ENCODE measurements around the gene GM2A. TPM values are rescaled to one million over a fixed set of nuclear protein-coding genes. Genes with fewer than 3 reads are reported as not detected.

GM2A gene
- total and polyA plus RNA-seq, 9 donors: 14.7 to 52.8 (median 28.6) TPM

- TF ChIP-seq POLR2A (IDR thresholded peaks at IDR 0.05) (no peak), CTCF (IDR thresholded peaks at IDR 0.05) (no peak), EP300 (IDR thresholded peaks at IDR 0.05) (no peak)
- Histone ChIP-seq H3K27me3 (no peaks in the 10 kb centered on the region), H3K9me3 (no peaks in the 10 kb centered on the region), H3K4me3 (no peak overlapping the region), H3K4me1 (ENCODE audit: insufficient read depth) (no peaks in the 10 kb centered on the region), H3K27ac (no peak overlapping the region), H3K36me3 (no peaks in the 10 kb centered on the region)
- intact Hi-C loops (cut with DNase I): no loop called here
- DNase-seq: no peak
Observed at GRCh38 chr5:151310932-151311331, 57.9 kb downstream of the GM2A start.

GRCh38 chr5:151312756-151313324, 59.9 kb downstream of the GM2A start:
- Histone ChIP-seq H3K4me3 (no peak overlapping the region), H3K27ac (no peak overlapping the region), H3K4me1 (ENCODE audit: insufficient read depth) (no peaks in the 10 kb centered on the region), H3K27me3 (no peaks in the 10 kb centered on the region), H3K9me3 (no peaks in the 10 kb centered on the region), H3K36me3 (no peaks in the 10 kb centered on the region)
- intact Hi-C loops (cut with DNase I): no loop called here
- TF ChIP-seq CTCF (IDR thresholded peaks at IDR 0.05) (no peak), EP300 (IDR thresholded peaks at IDR 0.05) (no peak), POLR2A (IDR thresholded peaks at IDR 0.05) (no peak)
- WGBS, 3 donors: 73 to 82% (median 82%) methylated on average over 5 of the region's 5 CpGs
- DNase-seq: no peak

GRCh38 chr5:151313357-151313756, 60.4 kb downstream of the GM2A start:
- H3K9me3 ChIP-seq: no peaks in the 10 kb centered on the region
- WGBS, 3 donors: 32 to 50% (median 39%) methylated on average over 2 of the region's 2 CpGs
- no peak overlapping the region for H3K27ac ChIP-seq
- H3K4me3 ChIP-seq: no peak overlapping the region
- TF ChIP-seq POLR2A (IDR thresholded peaks at IDR 0.05): no peak
- TF ChIP-seq EP300 (IDR thresholded peaks at IDR 0.05): no peak
- TF ChIP-seq CTCF (IDR thresholded peaks at IDR 0.05): no peak
- no peak for DNase-seq
- H3K36me3 ChIP-seq: no peaks in the 10 kb centered on the region
- no peaks in the 10 kb centered on the region for H3K27me3 ChIP-seq
- intact Hi-C loops (cut with DNase I): no loop called here
- H3K4me1 ChIP-seq (ENCODE audit: insufficient read depth): no peaks in the 10 kb centered on the region

GRCh38 chr5:151315998-151316597, 63.1 kb downstream of the GM2A start:
- DNase-seq: peak; percentile 50 to 81 (median 71)
- H3K4me3 ChIP-seq: no peak overlapping the region
- TF ChIP-seq CTCF (IDR thresholded peaks at IDR 0.05): peak; percentile 23 to 42 (median 33)
- TF ChIP-seq EP300 (IDR thresholded peaks at IDR 0.05): no peak
- peaks cover 5% of the 10 kb centered on the region for H3K4me1 ChIP-seq (ENCODE audit: insufficient read depth)
- intact Hi-C loops (cut with DNase I): no loop called here
- 47 to 59% (median 50%) methylated on average over 8 of the region's 8 CpGs for WGBS, 3 donors
- no peaks in the 10 kb centered on the region for H3K36me3 ChIP-seq
- H3K27ac ChIP-seq: no peak overlapping the region
- H3K27me3 ChIP-seq: no peaks in the 10 kb centered on the region
- H3K9me3 ChIP-seq: no peaks in the 10 kb centered on the region
